Endodermal cell (in vitro differentiated cells): Measurements from ENCODE around the gene NT5C2. TPM values are rescaled to one million over a fixed set of nuclear protein-coding genes. Genes with fewer than 3 reads are reported as not detected.

Source experiments
- DNase-seq: peaks from one replicate; pipeline ENCODE4 v3.0.0-alpha.2; 2017
- H3K27ac ChIP-seq: 2 replicates; pipeline ENCODE4 v1.5.1; 2013; ENCODE audit warnings: mild to moderate bottlenecking, low read depth, low read length, moderate library complexity
- H3K27me3 ChIP-seq: 2 replicates; pipeline ENCODE4 v1.6.1; 2013; ENCODE audit warnings: mild to moderate bottlenecking, low read length, moderate library complexity; ENCODE audit not compliant: insufficient read depth, control insufficient read depth, poor library complexity, severe bottlenecking
- H3K36me3 ChIP-seq: 2 replicates; pipeline ENCODE4 v1.7.0; 2013; ENCODE audit warnings: mild to moderate bottlenecking, low read length, moderate library complexity; ENCODE audit not compliant: control insufficient read depth, insufficient read depth
- H3K4me1 ChIP-seq: one replicate; pipeline ENCODE4 v1.7.0; 2013; ENCODE audit warnings: low read length; ENCODE audit not compliant: control insufficient read depth, insufficient read depth
- H3K4me3 ChIP-seq: 2 replicates; pipeline ENCODE4 v1.5.1; 2013; ENCODE audit warnings: mild to moderate bottlenecking, low read length, moderate library complexity
- H3K9ac ChIP-seq: 2 replicates; pipeline ENCODE4 v1.6.1; 2013; ENCODE audit warnings: mild to moderate bottlenecking, low read length, moderate library complexity; ENCODE audit not compliant: poor library complexity, severe bottlenecking; ENCODE audit errors: extremely low read depth
- H3K9me3 ChIP-seq: 2 replicates; pipeline ENCODE4 v1.6.1; 2013; ENCODE audit warnings: mild to moderate bottlenecking, low read length, moderate library complexity; ENCODE audit not compliant: control insufficient read depth
- H3K27ac Mint-ChIP-seq: 2 replicates; pipeline ENCODE4 v1.8.0; 2020; ENCODE audit warnings: mixed read lengths
- H3K27me3 Mint-ChIP-seq: 2 replicates; pipeline ENCODE4 v1.8.0; 2021; ENCODE audit warnings: mild to moderate bottlenecking, mixed read lengths; ENCODE audit not compliant: insufficient read depth
- H3K36me3 Mint-ChIP-seq: 2 replicates; pipeline ENCODE4 v1.8.0; 2020; ENCODE audit warnings: low read depth, mixed read lengths
- H3K4me1 Mint-ChIP-seq: 2 replicates; pipeline ENCODE4 v1.8.0; 2020; ENCODE audit warnings: mixed read lengths
- H3K4me3 Mint-ChIP-seq: 2 replicates; pipeline ENCODE4 v1.8.0; 2020; ENCODE audit warnings: mild to moderate bottlenecking, moderate library complexity, mixed read lengths
- H3K9me3 Mint-ChIP-seq: 2 replicates; pipeline ENCODE4 v1.8.0; 2020; ENCODE audit warnings: mild to moderate bottlenecking, mixed read lengths
- WGBS, 2 experiments: methylation state at CpG; one replicate each; pipeline versions ENCODE4 v1.1.5 to v1.1.7; 2013; ENCODE audit warnings: missing lambda C conversion rate in 2 of 2, mixed read lengths in 1 of 2; ENCODE audit not compliant: insufficient coverage in 1 of 2, insufficient read length in 1 of 2; 5-methylcytosine and 5-hydroxymethylcytosine counted together
- total RNA-seq, 2 donors: library from RNA; stranded (reverse); fragmentation: NEBNext Ultra II Directional in 1 of 2; extraction: Animal tissue kit (Norgen Biotek cat#: 25700) in 1 of 2; gene quantifications; 2 replicates in 1 of 2; 3 replicates in 1 of 2; pipeline ENCODE4 v1.2.1, GENCODE V29; 2021
- TF ChIP-seq, protein P1 (sequence below): fragments of 200-600 bp; sonication (generic); conservative IDR thresholded peaks from 2 replicates; pipeline ENCODE4 v1.5.0; 2021; ENCODE audit warnings: antibody characterized with exemption, mild to moderate bottlenecking

The NT5C2 gene
- total RNA-seq, 2 donors from 2014 or later = 122 to 148 TPM

- Histone ChIP-seq H3K4me1 (no peaks in the 10 kb centered on the region), H3K27ac (no peak overlapping the region), H3K4me3 (no peak overlapping the region), H3K27me3 (no peaks in the 10 kb centered on the region), H3K9ac (no peak overlapping the region), H3K36me3 (peaks cover 45% of the 10 kb centered on the region), H3K9me3 (no peaks in the 10 kb centered on the region)
- TF ChIP-seq, protein P1, sequence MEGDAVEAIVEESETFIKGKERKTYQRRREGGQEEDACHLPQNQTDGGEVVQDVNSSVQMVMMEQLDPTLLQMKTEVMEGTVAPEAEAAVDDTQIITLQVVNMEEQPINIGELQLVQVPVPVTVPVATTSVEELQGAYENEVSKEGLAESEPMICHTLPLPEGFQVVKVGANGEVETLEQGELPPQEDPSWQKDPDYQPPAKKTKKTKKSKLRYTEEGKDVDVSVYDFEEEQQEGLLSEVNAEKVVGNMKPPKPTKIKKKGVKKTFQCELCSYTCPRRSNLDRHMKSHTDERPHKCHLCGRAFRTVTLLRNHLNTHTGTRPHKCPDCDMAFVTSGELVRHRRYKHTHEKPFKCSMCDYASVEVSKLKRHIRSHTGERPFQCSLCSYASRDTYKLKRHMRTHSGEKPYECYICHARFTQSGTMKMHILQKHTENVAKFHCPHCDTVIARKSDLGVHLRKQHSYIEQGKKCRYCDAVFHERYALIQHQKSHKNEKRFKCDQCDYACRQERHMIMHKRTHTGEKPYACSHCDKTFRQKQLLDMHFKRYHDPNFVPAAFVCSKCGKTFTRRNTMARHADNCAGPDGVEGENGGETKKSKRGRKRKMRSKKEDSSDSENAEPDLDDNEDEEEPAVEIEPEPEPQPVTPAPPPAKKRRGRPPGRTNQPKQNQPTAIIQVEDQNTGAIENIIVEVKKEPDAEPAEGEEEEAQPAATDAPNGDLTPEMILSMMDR = no peak
- H3K4me3 Mint-ChIP-seq = no peak overlapping the region
- WGBS, 2 experiments = 90 to 94% methylated on average over 5 of the region's 5 CpGs
- H3K27me3 Mint-ChIP-seq = no peaks in the 10 kb centered on the region
- H3K27ac Mint-ChIP-seq = no peak overlapping the region
- peaks cover 36% of the 10 kb centered on the region for H3K36me3 Mint-ChIP-seq
- H3K4me1 Mint-ChIP-seq = no peaks in the 10 kb centered on the region
- H3K9me3 Mint-ChIP-seq = no peaks in the 10 kb centered on the region
- no peak for DNase-seq
These were observed 109.1 kb downstream of the NT5C2 start for GRCh38 chr10:103083977-103084320.

- peaks cover 32% of the 10 kb centered on the region for H3K36me3 Mint-ChIP-seq
- H3K36me3 ChIP-seq = peaks cover 40% of the 10 kb centered on the region
- no peak for DNase-seq
These were observed 109.7 kb downstream of the NT5C2 start for GRCh38 chr10:103083266-103083976.

GRCh38 chr10:103082683-103083082 is 110.4 kb downstream of the NT5C2 start:
- Histone ChIP-seq H3K4me3 (no peak overlapping the region), H3K9me3 (no peaks in the 10 kb centered on the region), H3K27me3 (no peaks in the 10 kb centered on the region), H3K9ac (no peak overlapping the region), H3K27ac (no peak overlapping the region), H3K4me1 (no peaks in the 10 kb centered on the region), H3K36me3 (peaks cover 33% of the 10 kb centered on the region)
- Mint-ChIP-seq H3K4me1 (no peaks in the 10 kb centered on the region), H3K27me3 (no peaks in the 10 kb centered on the region), H3K36me3 (peaks cover 29% of the 10 kb centered on the region), H3K9me3 (no peaks in the 10 kb centered on the region), H3K4me3 (no peak overlapping the region), H3K27ac (no peak overlapping the region)
- 97 to 100% methylated on average over 1 of the region's 1 CpG for WGBS, 2 experiments
- TF ChIP-seq, protein P1 = no peak
- DNase-seq = no peak

More at GRCh38 chr10:103083266-103083976, 109.7 kb downstream of the NT5C2 start:
- 96 to 100% methylated on average over 7 of the region's 7 CpGs for WGBS, 2 experiments
- Histone ChIP-seq H3K9ac (no peak overlapping the region), H3K27me3 (no peaks in the 10 kb centered on the region), H3K4me3 (no peak overlapping the region), H3K9me3 (no peaks in the 10 kb centered on the region), H3K27ac (no peak overlapping the region), H3K4me1 (no peaks in the 10 kb centered on the region)
- Mint-ChIP-seq H3K27me3 (no peaks in the 10 kb centered on the region), H3K27ac (no peak overlapping the region), H3K4me1 (no peaks in the 10 kb centered on the region), H3K9me3 (no peaks in the 10 kb centered on the region), H3K4me3 (no peak overlapping the region)
- TF ChIP-seq, protein P1 = no peak
